Measurements from ENCODE around the gene FAM236A. TPM values are rescaled to one million over a fixed set of nuclear protein-coding genes. Genes with fewer than 3 reads are reported as not detected.
"Not testable (repeated sequence)": the region's sequence is repeated elsewhere in the genome, so short reads cannot be mapped to it uniquely, and the experiment has no call there.

FAM236A gene
- total RNA-seq: not detected

DNA sequence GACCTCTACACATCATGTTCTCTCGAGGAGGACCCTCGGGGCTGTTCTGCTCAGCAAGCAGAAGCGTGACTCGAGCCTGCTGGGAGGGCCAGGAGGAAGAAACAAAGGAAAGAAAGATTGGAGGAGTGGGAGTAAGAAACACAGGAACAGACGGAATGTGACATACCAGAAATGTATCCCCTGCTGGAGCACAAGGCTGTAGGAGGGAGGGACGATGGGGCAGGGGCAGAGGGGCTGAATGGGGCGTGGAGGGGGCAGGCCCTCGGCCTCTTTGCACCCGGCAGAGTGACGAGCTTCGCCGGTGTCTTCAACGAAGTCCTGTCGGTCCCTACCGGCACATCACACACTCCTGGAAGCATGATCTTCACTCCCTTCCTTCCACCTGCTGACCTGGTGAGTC is at the start of gene FAM236A:
TSS of gene FAM236A (plus strand) at position 301 of the 400 bp plus-strand sequence. CDS start at position 358, 57 bp downstream.
- DNase-seq (ENCODE audit: low spot score): not testable (repeated sequence)

DNA sequence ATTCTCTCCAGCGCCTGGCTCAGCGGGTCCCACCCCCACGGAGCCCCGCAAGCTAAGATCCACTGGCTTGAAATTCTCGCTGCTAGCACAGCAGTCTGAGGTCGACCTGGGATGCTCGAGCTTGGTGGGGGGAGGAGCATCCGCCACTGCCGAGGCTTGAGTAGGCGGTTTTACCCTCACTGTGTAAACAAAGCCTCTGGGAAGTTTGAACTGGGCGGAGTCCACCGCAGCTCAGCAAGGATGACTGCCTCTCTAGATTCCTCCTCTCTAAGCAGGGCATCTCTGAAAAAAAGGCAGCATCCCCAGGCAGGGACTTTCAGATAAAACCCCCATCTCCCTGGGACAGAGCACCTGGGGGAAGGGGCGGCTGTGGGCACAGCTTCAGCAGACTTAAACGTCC is 48.3 kb upstream of the FAM236A start:
- not testable (repeated sequence) for DNase-seq (ENCODE audit: low spot score)

DNA sequence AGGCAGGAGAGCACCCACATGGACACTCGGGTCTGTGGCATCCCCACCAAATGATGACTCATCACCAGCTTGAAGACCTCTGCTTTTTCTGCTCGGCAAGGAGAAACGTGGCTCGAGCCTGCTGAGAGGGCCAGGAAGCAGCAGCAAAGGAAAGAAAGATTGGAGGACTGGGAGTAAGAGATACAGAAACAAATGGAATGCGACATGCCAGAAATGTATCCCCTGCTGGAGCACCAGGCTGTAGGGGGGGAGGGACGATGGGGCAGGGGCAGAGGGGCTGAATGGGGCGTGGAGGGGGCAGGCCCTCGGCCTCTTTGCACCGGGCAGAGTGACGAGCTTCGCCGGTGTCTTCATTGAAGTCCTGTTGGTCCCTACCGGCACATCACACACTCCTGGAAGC is 25.7 kb upstream of the FAM236A start, which contains the start of gene FAM236C:
TSS of gene FAM236C (plus strand) at position 301 of the 400 bp plus-strand sequence. CDS start 100 bp downstream, outside the sequence.
- not testable (repeated sequence) for DNase-seq (ENCODE audit: low spot score)

DNA sequence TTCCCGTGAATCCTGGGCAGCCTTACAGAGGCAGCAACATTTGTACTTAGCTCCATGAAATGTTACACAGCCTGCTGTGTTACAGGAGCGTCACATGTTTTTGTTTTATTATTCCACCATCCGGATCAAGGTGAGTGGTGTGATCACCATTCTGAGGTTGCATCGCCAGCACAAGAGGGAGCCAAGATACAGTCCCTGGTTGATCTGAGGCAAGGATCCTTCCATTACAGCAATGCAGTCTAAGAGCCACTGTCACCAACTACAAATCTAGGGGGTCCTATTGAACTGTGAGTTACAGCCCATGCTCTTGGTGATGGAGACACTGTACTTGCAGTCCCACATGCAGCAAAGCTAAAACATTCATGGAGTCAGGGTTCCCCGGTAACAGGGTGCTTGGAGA is 21.9 kb upstream of the FAM236A start:
- not testable (repeated sequence) for DNase-seq (ENCODE audit: low spot score)

DNA sequence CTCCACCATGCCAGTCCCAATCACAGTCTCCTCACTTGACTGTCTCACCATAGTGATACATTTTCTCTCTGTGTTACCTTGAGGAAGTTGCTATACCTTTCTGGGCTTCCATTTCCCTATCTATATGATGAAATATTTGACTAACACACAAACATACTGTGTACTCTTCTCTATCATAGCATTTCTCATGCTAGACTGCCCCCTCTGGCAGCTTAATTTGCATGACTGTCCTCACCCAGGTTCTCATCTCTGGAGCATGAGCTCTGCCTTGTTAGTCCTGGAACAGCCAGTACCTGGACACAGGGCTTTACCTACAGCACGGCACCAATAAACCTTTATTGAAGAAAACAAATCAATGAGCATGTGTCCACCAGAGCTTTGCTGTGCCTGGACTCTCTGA is 5.7 kb upstream of the FAM236A start:
- not testable (repeated sequence) for DNase-seq (ENCODE audit: low spot score)

DNA sequence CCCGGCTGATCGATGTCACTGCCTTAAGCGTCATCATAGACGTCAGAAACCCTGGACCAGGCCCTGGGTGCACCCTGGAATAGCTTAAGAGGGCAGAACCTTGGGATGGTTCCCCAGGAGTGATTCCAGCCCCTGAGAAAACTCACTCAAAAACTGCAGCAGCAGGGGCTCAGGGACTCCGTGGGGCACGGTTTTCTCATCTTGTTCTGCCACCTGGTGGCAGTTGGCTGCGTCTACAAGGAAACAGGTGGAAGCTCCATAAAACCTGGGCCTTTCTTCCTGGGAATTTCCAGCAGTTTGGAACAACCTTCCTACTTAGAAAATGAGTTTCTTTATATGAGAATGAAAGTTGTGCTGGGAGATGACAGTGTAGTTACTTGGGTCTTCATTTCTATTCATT is 1.6 kb upstream of the FAM236A start:
- DNase-seq (ENCODE audit: low spot score): not testable (repeated sequence)

DNA sequence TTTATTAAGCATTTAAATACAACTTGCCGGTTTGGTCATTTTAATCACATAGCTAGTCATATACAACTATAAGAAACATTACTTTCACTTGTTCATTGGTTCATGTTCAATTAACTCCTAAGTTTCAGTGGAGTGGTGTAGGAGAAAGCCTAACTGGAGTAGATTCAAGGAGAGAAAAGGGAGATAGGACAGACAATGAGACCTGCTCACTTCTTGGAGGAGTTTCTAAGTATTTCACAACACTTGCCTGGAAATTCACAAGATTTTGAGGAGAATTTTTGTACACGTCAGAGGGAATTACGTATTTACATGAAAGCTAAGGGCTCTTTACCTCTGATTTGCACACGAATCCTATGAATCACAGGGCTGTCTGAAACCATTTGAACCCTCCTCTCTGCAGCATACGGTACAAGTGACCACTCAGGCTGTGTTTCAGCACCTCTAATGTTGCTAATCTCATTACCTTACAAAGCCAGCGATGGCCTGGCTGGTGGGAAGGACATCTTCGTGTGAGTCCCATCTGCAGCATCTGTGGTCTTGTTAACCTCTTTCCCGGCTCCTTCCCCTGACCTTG is 1.0 kb upstream of the FAM236A start:
- not testable (repeated sequence) for DNase-seq (ENCODE audit: low spot score)

DNA sequence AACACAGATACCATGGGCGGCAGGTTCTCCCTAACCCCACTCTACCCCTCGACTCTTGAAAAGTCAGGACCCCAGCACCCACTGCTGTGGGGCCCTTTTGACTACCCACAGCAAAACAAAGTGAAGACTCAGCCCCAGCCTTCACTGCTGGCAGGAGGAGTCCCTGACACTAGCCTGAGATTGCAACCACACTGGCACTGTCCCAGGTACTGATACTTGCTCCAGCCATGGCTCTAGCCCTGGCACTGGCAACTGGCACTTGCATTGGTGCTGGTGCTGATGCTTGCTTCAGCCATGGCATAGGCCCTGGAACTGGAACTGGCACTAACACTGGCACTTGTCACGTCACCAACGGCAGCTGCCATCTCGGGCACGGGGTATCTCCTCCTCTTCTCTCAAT is 4.3 kb downstream of the FAM236A start:
- DNase-seq (ENCODE audit: low spot score): not testable (repeated sequence)

DNA sequence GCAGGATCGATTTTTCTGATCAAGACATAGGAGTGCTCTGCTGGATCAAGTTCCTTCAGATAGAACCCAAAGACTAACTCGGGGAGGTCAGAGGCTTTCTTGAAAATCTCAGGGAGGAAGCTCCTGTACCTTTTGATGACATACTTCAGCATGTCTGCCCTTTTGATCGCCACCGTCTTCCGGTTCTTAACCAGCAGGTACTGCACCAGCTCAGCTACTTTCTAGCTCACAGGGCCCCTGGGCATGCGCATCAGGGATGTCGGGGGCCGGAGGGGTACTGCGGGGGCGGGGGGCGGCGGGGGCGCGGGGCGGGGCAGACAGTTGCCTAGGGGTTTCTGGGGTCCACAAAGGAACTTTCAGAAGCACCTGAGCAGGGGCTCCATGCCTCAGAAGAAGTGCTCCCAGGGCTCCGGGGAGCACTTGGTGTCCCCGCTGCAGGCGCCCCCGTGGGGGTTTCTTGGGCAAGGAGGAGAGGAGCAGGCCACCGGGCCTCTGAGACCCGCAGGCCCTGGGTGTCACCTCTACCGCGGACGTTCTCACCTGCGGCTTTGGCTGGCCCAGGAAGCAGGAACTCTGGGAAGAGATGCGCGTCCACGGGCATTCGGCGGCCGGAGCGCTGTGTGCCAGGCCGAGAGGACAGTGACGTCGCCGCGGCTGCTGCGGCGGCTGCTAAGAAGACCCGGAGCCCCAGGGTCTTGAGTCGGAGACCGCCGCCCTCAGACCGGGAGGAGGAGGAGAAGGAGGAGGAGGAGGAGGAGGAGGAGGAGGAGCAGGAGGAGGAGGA is 5.2 kb downstream of the FAM236A start:
- not testable (repeated sequence) for DNase-seq (ENCODE audit: low spot score)

DNA sequence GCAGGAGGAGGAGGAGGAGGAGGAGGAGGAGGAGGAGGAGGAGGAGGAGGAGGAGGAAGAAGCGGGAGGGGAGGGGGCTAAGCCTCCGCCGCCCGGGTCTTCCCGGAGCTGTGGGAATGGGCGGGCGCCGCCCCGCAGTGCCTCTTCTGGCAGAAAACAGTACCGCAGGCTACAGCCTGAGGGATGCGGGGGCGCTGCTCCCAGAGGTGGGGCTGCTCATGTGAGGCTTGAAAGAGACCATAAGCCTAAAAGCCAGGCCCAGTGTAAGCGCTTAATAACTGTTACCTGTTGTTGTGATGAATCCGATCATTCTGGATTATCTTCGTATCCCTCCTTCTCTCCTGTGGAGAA is 5.8 kb downstream of the FAM236A start, which contains the start of gene DMRTC1:
TSS of gene DMRTC1 (minus strand) at position 19 of the 351 bp plus-strand sequence. CDS start 68,143 bp downstream, outside the sequence.
- DNase-seq (ENCODE audit: low spot score): not testable (repeated sequence)

DNA sequence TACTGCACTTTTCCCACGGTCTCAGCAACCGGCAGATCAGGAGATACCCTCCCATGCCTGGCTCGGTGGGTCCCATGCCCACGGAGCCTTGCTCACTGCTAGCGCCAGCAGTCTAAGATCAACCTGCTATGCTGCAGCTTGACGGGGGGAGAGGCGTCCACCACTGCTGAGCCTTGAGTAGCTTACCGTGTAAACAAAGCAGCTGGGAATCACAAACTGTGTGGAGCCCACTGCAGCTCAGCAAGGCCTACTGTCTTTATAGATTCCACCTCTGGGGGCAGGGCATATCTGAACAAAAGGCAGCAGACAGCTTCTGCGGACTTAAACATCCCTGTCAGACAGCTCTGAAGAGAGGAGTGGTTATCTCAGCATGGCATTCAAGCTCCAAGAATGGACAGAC is 22.0 kb downstream of the FAM236A start:
- DNase-seq (ENCODE audit: low spot score): not testable (repeated sequence)

DNA sequence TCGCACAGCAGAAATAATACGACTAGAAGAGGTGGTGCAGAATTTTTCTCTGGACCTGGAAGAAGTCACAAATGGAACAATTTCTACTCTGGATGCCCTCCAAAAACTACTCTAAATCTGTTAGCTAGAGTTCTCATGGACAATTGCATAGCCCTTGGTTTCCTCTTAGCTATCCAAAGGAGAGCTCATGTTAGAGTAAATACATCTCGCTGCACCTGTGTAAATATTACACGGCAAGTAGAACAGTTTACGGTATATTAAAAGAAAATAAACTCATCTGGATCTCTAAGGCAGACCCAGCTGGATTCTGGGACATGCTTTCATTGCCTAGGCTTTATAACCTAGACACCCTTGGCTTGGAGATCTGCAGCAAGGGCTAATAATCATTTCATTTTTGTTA is 33.9 kb downstream of the FAM236A start:
- not testable (repeated sequence) for DNase-seq (ENCODE audit: low spot score)

DNA sequence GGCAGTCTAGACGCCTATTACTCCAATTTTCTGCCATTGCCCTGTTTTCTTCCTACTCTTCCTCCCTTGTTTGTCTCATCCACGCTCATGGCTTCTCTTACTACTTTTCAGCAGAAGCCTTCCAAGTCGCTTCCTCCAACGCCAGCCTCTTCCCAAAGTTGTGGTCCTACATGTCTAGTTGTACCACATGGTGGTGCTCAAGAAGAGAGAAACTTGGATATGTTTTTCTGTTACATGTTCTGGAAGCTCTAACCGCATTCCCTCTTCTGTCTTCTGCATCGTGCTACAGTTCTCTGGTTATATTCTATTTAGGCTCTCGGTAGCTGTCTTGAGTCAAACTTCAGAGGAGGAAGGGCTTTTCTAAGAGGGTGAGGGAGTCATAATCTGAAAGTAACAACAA is 36.9 kb downstream of the FAM236A start:
- not testable (repeated sequence) for DNase-seq (ENCODE audit: low spot score)

DNA sequence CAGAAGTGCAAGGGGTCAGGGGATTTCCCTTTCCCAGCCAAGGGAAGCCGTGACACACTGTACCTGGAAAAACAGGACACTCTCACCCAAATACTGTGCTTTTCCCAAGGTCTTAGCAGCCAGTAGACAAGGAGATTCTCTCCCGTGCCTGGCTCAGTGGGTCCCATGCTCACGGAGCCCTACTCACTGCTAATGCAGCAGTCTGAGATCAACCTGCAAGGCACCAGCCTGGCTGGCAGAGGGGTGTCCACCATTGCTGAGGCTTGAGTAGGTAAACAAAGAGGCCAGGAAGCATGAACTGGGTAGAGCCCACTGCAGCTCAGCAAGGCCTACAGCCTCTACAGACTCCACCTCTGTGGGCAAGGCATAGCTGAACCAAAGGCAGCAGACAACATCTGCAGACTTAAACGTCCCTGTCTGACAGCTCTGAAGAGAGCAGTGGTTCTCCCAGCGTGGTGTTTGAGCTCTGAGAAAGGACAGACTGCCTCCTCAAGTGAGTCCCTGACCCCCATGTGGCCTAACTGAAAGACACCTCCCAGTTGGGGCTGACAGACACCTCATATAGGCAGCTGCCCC is 43.0 kb downstream of the FAM236A start:
- DNase-seq (ENCODE audit: low spot score): not testable (repeated sequence)

Other genes with a start within 250 kb of the FAM236A start
- 9.6 TPM for gene PHKA1, start 223.9 kb upstream of the FAM236A start, total RNA-seq
- gene DMRTC1B, start 161.3 kb upstream of the FAM236A start, total RNA-seq: not detected
- gene FAM236B, start 155.5 kb upstream of the FAM236A start, total RNA-seq: not detected
- not detected for gene FAM236D, start 130.0 kb upstream of the FAM236A start, total RNA-seq
- not detected for gene FAM236C, start 25.6 kb upstream of the FAM236A start, total RNA-seq
- gene DMRTC1, start 5.6 kb downstream of the FAM236A start, total RNA-seq: not detected
- not detected for gene PABPC1L2B, start 64.7 kb downstream of the FAM236A start, total RNA-seq
- gene PABPC1L2A, start 141.3 kb downstream of the FAM236A start, total RNA-seq: not detected

Data from mucosa of gallbladder (tissue), 1 donor.